Bronchial smooth muscle cell (primary cell): Measurements from ENCODE around the gene TNFRSF25. TPM values are rescaled to one million over a fixed set of nuclear protein-coding genes. Genes with fewer than 3 reads are reported as not detected.

ENCODE experiments used
- total RNA-seq: library from RNA; depleted of rRNA; stranded (reverse); fragments of >200 nt; gene quantifications from 2 replicates; pipeline ENCODE4 v1.2.1, GENCODE V29; 2014

The TNFRSF25 gene, protein sequence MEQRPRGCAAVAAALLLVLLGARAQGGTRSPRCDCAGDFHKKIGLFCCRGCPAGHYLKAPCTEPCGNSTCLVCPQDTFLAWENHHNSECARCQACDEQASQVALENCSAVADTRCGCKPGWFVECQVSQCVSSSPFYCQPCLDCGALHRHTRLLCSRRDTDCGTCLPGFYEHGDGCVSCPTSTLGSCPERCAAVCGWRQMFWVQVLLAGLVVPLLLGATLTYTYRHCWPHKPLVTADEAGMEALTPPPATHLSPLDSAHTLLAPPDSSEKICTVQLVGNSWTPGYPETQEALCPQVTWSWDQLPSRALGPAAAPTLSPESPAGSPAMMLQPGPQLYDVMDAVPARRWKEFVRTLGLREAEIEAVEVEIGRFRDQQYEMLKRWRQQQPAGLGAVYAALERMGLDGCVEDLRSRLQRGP
- total RNA-seq: 4.3 and 4.7 TPM in 2 replicates

DNA sequence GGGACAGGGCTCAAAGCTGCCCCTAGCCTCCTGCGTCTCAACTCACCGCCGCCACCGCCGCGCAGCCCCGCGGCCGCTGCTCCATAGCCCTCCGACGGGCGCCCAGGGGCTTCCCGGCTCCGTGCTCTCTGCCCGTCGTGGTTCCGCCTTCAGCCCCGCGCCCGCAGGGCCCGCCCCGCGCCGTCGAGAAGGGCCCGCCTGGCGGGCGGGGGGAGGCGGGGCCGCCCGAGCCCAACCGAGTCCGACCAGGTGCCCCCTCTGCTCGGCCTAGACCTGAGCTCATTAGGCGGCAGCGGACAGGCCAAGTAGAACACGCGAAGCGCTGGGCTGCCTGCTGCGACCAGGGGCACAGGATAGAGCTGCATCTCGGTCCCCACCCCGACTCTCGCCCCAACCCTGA is at the start of gene TNFRSF25:
TSS of gene TNFRSF25 (minus strand) at position 151 of the 400 bp plus-strand sequence. CDS start at position 85, 66 bp downstream.

DNA sequence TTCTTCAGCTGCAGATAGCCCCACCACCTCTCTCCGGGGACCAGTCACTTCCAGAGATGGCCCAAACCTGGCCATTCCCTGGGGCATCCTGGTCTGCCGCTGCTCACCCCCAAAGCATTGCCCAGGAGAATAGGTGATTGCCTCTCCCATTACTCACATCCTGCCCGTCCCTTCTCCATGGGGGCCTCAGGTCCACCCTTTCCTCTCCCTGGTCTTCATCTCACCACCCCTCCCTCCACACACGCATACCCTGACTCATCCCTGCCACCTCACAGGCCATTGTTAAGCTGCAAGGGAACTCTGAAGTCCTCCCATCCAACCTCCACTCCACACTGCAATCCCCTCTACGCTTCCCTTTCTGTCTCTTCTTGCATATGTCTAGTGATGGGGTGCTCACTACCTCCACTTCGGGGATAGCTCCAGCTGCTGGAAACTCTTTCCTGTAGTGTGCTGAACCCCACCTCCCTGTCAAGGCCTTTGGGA is 25.5 kb upstream of the TNFRSF25 start, which contains the start of gene PLEKHG5:
TSS of gene PLEKHG5 (minus strand) at position 188 of the 483 bp plus-strand sequence. CDS start 14,096 bp downstream, outside the sequence.

DNA sequence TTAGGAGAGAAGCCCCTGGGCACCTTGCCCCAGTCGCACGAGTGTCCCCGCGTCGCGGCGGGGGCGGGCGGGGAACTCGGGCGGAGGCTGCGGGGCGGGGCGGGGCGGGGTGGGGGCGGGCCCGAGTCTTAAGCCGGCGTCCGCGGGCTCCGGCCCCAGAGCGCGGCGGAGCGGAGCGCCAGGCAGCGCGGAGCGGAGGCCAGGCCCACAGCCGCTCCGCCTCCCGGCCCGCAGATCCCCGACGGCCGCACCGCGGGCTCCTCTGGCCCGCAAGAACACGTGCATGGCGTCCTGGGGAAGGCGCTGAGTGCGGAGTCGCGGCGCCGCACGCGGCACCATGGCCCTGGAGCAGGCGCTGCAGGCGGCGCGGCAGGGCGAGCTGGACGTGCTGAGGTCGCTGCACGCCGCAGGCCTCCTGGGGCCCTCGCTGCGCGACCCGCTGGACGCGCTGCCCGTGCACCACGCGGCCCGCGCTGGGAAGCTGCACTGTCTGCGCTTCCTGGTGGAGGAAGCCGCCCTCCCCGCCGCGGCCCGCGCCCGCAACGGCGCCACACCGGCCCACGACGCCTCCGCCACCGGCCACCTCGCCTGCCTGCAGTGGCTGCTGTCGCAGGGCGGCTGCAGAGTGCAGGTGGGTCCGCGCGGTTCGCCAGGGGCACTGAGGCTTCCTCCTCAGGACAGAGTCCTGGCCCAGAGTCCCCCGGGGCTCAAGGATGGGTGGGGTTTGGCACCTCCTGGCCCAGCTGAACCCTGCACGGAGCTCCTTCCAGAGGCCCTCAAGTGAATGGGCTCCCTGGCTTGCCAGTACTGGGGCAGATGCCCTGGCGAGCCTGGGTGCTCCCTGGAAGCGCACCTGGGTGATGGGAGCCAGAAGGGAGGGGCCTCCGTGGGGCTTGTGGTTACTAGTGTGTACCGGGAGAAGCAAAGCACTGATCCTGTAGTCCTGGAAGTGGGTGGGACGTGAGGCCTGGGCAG is 41.1 kb downstream of the TNFRSF25 start, which contains the start of gene ESPN:
TSS of gene ESPN (plus strand) at position 158 of the 975 bp plus-strand sequence. CDS start at position 338, 180 bp downstream.

DNA sequence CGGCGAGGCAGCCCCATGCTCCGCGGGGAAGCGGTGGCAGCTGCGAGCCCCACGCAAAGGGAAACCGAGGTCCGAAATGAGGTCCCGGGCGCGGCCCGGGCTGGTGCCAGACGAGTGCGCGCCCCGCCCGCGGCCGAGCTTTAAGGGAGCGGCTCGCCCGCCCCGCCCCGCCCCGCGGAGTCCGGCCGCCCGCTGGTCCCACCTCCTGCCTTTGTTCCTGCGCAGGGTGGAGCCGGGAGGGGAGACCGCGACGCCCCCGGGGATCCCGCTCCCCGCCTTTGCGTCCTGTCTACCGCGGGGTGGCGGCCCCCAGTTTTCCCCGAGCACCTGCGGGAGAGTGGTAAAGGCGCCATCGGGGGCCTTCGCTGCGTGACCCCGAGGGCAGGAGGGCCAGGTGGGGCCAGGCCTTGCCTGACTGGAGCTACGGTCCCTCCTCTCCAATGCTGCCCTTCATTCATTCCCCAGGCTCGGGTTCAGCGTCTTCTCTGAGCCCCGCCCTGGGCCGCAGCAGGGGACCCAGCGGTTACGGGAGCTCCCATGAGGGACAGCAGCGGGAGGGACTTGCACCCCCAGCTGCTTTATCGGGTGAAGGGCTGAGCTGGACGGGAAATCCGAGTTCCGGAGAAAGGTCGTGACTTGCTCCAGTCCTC is 46.0 kb downstream of the TNFRSF25 start, which contains the start of gene HES2:
TSS of gene HES2 (minus strand) at position 116 of the 650 bp plus-strand sequence. CDS start at position 17, 99 bp downstream.

Other genes with a start within 250 kb of the TNFRSF25 start
- gene ICMT, start 230.2 kb downstream of the TNFRSF25 start, total RNA-seq: 44.0 and 49.6 TPM in 2 replicates
- gene HES3, start 222.0 kb downstream of the TNFRSF25 start, total RNA-seq: not detected in 2 replicates
- 6.6 and 11.3 TPM in 2 replicates for gene GPR153, start 205.1 kb downstream of the TNFRSF25 start, total RNA-seq
- gene ACOT7, start 72.4 kb downstream of the TNFRSF25 start, total RNA-seq: 15.9 and 26.6 TPM in 2 replicates
- 0.09 and 0.16 TPM in 2 replicates for gene HES2, start 46.3 kb downstream of the TNFRSF25 start, total RNA-seq
- 0.17 TPM in 1 of 2 replicates, not detected in the other for gene ESPN, start 41.4 kb downstream of the TNFRSF25 start, total RNA-seq
- 11.2 and 15.4 TPM in 2 replicates for gene PLEKHG5, start 25.5 kb upstream of the TNFRSF25 start, total RNA-seq
- 10.1 and 11.8 TPM in 2 replicates for gene NOL9, start 88.3 kb upstream of the TNFRSF25 start, total RNA-seq
- gene TAS1R1, start 89.1 kb upstream of the TNFRSF25 start, total RNA-seq: 0.16 and 0.17 TPM in 2 replicates
- gene ZBTB48, start 113.8 kb upstream of the TNFRSF25 start, total RNA-seq: 15.1 and 16.0 TPM in 2 replicates
- gene KLHL21, start 136.7 kb upstream of the TNFRSF25 start, total RNA-seq: 39.6 and 65.8 TPM in 2 replicates
- 10.9 and 12.4 TPM in 2 replicates for gene PHF13, start 147.6 kb upstream of the TNFRSF25 start, total RNA-seq
- gene THAP3, start 158.7 kb upstream of the TNFRSF25 start, total RNA-seq: 17.3 and 18.4 TPM in 2 replicates
- 36.3 and 62.0 TPM in 2 replicates for gene DNAJC11, start 235.6 kb upstream of the TNFRSF25 start, total RNA-seq